Fibroblast of skin of back (primary cell): ENCODE results near the gene SDHD. TPM values are rescaled to one million over a fixed set of nuclear protein-coding genes. Genes with fewer than 3 reads are reported as not detected.
"Not testable (repeated sequence)": the region's sequence is repeated elsewhere in the genome, so short reads cannot be mapped to it uniquely, and the experiment has no call there.

Experiments used
- DNase-seq: peaks from one replicate; pipeline ENCODE4 v3.0.0-alpha.2; 2013
- polyA plus RNA-seq, 2 experiments: library from polyadenylated mRNA; unstranded; fragments of 120-200 nt; gene quantifications; one replicate each; pipeline ENCODE4 v1.2.1, GENCODE V29; 2013; ENCODE audit not compliant: insufficient read length in 2 of 2

SDHD gene
- 63.5 TPM for polyA plus RNA-seq (2013, experiment 1 of 2; ENCODE audit: insufficient read length)
- 56.8 TPM for polyA plus RNA-seq (2013, experiment 2 of 2; ENCODE audit: insufficient read length)

DNA sequence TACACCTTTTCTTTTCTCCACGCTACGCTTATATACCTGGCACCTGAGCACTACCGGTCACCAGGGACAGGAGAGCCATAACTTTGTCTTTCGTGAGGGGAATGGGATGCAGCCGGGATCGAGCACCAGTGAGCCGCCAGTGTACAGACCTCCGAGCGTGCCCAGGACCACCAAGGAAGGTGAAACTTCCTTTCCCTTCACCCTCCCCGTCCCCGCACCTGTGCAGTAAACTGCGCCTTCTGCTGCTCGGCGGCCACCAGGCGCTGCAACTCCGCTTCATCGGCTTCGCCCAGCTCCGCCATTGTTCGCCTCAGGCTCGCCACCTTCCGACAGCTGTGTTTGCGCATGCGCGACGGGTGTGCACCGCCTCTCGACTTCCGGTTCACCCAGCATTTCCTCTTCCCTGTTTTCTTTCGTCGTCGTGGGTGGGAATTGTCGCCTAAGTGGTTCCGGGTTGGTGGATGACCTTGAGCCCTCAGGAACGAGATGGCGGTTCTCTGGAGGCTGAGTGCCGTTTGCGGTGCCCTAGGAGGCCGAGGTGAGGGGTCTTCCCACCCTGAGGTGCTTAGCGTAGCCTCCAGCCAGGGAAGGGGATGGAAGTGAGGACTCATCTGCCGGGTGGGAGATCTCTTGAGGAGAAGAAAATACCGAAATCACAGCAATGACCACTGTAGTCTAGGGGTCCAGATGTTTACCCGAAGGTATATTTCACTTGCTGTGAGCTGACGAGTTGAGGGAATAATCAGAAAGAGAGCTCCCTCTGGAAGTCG lies at the start of gene SDHD, which contains the start of gene TIMM8B:
Gene SDHD, plus strand, starts transcription at position 452 of the 770 bp plus-strand sequence. Its CDS starts 35 bp downstream, at position 487.
Gene TIMM8B, minus strand, starts transcription at position 335 of the 770 bp plus-strand sequence. Its CDS starts 33 bp downstream, at position 302.
- DNase-seq, result peak; percentile 98

DNA sequence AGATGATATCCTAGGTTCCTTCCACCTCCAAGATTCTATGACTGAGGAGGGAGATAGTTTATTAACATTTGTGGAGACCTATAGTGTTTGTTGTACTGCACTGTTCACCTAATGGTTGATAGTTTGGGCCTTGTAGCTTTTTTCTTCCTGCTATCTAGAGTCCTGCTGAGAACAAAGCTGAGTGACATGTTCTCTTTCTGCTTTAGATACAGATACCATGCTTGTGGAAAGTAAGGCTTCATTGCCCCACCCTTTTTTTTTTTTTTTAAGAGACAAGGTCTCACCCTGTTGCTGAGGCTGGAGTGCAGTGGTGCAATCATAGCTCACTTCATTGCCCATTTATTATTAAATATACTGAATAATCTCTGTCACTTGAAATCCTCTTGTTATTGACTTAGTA lies 49.1 kb upstream of the SDHD start:
- no peak for DNase-seq

DNA sequence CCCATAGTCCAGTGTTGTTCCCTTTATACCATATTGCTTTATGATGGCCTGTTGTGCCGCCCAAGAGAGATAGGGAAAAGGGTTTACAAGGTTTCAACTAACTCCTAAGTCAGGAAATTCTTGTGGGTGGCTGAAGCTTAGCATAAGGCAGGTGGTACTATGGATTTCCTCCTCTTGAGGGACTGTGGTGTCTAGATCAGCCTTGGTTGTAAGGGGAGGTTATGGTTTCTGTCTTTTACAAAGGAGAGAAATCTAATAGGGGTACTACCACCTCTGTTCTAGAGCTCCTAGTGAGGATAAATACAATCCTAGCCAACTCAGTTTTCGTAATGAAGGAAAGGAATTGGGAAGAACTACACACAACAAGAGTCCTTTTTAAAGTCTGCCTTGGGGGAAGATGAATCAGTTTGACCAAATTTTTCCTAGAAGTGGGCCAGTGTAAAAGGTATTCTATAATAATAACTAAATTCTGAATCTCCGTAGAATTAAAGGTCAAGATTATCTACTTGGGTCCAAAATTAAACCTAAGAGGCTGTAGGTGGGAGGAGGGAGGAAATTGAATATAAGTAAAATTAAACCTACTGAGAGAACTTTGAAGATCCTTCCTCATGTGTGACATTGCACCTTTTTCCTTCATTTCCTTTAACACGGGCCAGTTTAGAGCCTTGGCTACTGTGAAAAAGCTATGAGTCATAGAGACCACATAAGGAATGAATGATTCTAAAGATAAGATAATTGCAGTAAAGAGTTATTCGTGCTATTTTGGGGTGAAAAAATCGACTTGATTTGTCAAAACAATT lies 44.3 kb upstream of the SDHD start:
- DNase-seq, result peak; percentile 33

DNA sequence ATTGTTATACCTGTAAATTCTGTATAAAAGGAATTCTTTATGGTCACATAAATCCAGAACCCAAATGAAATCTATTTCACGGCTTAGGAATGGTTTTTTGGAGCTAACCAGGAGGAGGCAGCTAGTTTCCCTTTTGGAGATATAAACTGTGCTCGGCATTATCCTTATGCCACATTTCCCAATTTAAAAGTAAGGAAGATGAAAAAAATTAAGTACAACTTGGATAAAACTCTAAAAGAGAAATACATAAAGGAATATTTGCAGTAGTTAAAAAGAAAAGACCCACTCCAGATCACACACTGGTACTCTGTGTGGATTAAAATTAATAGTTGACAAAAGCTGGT lies 43.7 kb upstream of the SDHD start:
- no peak for DNase-seq

DNA sequence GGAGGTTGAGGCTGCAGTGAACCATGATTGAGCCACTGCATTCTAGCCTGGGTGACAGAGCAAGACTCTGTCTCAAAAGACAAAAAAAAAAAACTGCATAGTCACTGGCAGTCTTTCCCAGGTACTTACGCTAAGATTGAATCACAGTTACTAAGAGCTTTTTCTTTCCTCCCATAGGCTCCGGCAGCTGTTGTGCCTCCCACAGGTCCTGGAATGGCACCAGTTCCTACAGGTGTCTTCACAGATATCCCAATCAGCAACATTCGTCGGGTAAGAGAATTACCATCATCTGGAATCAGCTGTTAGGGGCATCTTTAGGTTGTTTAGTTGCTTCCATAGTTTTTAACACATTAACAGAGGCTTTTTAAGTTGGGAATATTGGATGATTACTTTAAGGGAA lies 41.7 kb upstream of the SDHD start:
- no peak for DNase-seq

DNA sequence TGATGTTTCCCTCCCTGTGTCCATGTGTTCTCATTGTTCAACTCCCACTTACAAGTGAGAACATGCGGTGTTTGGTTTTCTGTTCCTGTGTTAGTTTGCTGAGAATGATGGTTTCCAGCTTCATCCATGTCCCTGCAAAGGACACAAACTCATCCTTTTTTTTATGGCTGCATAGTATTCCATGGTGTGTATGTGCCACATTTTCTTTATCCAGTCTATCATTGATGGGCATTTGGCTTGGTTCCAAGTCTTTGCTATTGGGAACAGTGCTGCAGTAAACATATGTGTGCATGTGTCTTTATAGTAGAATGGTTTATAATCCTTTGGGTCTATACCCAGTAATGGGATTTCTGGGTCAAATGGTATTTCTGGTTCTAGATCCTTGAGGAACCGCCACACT lies 40.0 kb upstream of the SDHD start:
- DNase-seq, result not testable (repeated sequence)

DNA sequence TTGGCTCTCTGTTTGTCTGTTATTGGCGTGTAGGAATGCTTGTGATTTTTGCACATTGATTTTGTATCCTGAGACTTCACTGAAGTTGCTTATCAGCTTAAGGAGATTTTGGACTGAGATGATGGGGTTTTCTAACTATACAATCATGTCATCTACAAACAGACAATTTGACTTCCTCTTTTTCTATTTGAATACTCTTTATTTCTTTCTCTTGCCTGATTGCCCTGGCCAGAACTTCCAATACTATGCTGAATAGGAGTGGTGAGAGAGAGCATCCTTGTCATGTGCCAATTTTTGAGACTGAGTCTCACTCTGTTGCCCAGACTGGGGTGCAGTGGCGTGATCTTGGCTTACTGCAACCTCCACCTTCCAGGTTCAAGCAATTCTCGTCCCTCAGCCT lies 38.4 kb upstream of the SDHD start:
- not testable (repeated sequence) for DNase-seq

DNA sequence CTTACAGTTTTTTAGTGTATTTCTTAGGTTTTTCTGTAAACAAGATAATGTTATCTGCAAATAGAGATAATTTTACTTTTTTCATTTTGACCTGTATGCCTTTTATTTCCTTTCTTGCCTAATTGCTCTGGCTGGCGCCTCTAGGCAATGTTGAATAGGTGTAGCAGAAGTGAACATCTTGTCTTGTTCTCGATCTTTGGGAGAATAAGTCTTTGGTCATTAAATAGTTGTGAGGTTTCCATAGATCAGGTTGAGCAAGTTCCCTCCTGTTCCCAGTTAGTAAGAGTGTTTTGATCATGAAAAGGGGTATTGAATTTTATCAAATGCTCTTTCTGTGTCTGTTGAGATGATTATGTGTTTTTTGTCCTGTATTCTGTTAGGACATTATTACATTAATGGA lies 36.9 kb upstream of the SDHD start:
- no peak for DNase-seq

DNA sequence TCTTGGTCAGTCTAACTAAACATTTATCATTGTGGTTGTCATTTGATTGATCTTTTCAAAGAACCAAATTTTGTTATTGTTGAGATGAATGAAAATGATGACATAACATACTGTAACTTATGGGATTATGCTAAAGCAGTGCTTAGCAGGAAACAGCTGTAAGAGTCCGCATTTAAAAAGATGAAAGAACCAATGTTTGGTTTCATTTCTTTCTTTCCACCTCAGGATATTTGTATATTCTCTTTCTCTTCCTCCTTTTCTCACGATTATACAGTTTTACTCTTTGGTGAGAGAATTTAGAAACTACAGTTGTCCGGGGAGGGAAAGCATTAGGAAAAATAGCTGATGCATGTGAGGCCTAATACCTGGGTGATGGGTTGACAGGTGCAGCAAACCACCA lies 36.0 kb upstream of the SDHD start:
- DNase-seq, result no peak

DNA sequence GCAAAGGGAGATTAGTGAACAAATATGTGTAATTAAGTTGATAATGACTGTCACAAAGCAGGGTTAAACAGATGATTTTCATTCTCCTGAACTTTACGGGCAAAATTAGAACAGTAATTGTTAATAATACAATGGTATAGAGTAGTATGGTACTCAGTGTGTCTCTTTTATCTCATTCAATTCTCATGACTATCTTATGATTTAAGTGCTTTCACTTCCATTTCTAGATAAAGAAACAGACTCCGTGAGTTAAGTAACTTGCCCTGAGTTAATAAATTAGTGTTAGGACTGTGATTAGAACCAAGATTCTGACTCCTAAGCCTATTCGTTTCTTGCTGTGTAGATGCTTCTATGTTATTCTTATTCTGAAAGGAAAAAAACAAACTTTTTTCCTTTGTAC lies 34.9 kb upstream of the SDHD start:
- DNase-seq, result no peak

DNA sequence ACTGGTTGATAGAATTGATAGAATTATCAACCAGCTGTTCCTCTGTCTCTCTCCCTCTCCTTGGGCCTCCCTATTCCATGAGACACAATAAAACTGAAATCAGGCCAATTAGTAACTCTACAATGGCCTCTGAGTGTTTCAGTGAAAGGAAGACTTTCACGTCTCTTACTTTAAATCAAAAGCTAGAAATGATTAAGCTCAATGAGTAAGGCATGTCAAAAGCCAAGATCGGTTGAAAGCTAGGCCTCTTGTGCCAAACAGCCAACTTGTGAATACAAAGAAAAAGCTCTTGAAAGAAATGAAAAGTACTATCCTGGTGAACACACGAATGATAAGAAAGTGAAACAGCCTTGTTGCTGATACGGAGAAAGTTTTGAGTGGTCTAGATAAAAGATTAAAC lies 29.5 kb upstream of the SDHD start:
- no peak for DNase-seq

DNA sequence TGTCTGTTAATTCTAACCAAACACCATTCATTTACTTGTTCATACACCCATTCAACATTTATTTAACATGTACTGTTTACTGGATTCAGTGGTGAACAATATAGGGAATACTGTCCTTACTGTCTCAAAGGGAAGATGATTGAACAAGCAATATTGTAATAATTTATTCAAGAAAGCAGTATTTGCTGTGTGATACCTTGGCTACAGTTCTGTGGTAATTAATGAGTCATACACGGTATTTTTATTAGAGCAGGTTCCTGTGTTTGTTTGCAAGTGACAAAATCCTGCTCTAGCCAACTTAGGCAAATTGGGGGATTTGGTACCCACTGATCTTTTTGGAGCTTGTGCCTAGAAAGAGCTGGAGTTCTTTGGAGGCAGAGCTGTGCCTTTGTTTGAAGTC lies 28.6 kb upstream of the SDHD start:
- no peak for DNase-seq

DNA sequence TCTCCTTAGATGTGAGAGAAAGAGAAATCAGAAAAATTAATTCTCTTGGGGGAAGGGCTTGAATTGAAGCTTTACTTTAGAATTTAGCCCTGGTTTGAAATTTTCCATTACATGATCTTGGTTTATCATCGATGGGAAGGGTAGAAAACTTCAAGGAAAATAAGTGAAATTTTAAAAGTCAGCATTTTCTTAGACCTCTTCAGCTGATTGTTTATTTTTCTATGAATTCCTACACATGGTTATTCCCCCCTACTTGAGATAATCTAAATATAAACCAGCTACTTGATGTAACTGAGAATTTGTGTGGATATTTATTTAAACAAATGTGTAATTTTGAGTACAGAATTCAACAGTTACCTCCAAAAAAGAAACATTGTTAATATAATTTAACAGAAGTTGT lies 23.8 kb upstream of the SDHD start:
- DNase-seq, result no peak

DNA sequence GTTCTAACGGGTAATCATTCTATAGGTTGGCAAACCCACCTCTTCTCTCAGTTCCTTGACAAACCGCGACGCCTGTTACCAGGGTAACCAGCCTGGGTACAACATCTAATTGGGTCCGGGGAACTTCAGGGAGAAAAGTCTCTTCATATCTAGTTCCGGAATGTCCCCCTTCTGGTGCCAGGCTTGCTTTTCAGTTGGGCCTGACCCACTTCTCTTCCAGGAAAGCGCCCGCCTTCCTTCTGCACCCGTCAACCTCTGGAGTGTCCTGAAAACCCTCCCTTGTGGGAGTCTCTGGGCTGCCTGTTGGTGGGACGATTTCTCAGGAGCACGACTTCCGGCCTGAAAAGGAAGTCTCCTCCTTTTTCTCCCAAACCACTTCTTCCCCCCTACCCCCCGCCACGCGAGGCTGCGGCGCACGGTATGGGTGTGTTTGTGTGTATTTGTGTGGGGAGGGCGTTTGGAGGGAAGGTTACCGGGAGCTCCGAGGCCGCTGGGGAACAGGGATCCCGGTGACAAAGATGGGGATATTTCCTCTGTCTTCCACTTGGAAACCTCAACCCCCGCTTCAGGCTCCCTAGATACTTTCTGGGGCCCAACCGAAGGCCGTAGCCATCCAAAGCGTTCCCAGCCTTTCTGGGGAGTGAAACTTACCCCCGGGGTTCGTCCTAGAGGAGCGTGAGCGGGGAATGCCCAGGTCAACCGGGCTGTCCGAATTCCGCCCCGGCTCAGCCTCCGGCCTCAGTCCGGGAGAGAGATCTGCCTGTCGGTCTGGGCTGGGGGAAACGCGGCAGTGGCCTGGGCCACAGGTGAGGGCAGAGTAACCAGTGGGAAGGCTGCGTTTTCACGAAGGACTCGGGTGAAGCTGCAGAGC lies 12.5 kb upstream of the SDHD start, which contains the start of the genes NKAPD1 and PIH1D2:
Gene NKAPD1, plus strand, starts transcription at position 359 of the 871 bp plus-strand sequence. CDS start 1,276 bp downstream, outside the sequence.
Gene PIH1D2, minus strand, starts transcription at position 77 of the 871 bp plus-strand sequence. CDS start 843 bp downstream, outside the sequence.
- DNase-seq, result peak; percentile 88

DNA sequence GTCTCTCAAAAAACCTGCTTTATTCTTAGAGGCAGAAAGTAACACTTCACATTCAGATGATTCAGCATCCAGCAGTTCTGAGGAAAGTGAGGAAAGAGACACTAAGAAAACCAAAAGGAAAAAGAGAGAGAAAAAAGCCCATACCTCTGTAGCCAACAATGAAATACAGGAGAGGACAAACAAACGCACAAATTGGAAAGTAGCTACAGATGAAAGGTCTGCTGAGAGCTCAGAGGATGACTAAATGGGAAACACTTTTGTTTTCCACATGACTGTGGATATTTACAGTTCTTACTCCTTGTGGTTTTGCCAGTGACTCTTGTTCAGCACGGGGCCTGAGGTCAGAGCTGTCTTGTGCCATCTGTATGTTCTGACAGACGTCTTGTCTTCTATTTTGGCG lies 3.9 kb upstream of the SDHD start:
- DNase-seq, result no peak

DNA sequence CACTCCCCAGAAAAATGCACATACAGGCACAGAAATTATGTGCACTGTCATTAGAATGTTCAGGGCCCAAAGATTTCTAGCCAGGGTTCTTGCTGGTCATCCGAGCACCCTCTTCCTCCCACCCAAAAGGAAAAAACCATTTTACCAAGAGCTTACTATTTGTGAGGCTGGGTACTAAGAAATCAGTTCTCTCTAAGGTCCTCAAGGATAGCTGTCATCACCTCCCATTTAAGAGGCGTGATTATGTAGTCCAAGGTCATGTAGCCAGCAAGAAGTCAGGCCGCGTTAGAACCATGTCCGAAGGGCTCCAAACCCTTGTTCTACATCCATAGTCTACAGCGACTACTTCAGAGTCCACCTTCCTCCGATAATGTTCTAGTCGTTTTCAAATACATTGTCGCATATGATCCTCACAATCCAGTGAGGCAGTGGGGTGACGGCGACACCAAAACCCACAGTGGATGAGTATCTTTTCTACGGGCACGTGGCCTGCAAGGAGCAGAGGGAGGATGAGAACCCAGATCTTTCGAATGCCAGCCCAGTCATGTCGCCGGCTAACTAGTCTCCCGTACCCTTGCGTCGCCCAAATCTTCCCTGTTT lies 751 bp upstream of the SDHD start:
- DNase-seq, result peak; percentile 18

DNA sequence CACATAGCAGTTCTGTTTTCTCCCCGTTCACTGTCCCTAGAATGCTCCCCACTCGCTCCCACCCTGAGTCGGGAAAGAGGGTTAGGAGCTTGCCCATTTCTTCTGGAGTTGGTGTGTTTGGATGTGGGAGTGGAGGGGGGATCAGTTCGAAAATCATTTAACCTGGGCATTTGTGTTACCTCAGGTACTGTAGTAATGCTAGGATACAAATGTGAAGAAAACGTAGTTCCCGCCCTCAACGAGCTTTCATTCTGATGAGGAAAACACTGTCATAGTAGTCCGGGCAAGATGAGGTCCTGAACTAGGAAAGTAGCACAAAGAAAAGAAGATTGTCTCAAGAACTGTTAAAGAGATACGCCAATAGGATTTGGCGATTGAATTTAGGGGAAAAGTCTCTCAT lies 539 bp downstream of the SDHD start:
- no peak for DNase-seq

DNA sequence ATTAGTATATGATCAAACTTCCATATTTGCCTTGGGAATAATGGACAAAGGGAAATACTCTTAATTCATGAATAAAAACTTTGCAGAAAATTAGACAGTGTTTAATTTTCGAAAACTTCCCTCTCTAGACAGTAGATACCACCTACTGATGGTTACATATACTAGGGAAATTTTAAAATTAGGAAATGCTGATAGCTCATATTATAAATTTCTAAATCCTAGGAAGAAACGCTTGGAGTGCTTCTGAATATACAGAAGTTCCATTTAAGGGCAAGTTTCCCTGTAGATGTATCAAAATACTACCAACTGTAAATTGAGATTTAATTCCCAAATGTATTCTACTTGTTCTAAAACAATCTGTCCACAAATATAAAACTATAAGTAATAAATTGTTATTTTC lies 8.6 kb downstream of the SDHD start:
- DNase-seq, result not testable (repeated sequence)

DNA sequence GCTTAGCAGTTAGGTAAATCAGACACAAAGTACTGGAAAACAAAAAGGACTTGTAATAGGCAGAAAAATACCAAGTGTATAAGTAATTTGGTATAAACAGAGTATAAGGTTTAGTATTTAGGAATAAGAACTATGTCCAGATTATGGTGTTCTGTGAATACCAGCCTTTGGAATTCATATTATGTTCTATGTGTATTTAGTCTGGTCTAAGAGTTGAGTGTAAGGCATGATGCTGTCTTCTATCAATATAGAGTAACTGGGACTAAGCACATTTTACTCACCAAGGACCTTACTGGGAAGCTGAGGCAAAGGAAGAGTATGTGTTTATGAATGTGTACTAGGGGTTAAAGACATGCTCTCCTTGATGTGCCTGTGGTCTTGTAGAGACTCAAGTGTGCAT lies 9.5 kb downstream of the SDHD start:
- peak; percentile 28 for DNase-seq

DNA sequence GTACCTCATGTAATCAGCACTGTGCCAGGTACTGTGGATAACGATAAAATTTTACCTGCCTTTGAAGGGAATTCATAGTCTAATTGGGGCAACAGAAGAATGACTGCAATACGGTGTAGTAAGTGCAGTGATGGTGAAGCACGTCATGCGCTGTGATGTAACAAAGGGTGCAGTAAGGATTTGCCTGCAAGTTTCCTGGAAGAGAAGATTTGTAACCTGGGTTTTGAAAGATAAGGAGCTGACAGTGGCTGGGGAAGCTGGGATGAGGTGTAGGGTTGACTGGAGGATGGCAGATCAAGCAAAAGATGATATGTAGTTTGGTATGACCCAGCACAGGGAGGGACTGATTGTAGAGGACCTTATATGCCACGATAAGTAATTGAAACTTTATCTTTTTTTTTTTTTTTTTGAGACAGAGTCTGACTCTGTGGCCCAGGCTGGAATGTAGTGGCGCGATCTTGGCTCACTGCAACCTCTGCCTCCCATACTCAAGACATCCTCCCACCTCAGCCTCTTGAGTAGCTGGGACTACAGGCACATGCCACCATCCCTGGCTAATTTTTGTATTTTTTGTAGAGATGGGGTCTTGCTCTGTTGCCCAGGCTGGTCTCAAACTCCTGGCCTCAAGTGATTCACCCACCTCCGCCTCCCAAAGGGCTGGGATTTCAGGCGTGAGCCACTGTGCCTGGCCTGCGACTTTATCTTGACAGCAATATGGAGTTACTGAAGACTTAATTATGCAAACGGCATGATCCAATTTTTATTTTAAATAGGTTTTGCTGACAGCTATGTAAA lies 11.3 kb downstream of the SDHD start:
- no peak for DNase-seq

DNA sequence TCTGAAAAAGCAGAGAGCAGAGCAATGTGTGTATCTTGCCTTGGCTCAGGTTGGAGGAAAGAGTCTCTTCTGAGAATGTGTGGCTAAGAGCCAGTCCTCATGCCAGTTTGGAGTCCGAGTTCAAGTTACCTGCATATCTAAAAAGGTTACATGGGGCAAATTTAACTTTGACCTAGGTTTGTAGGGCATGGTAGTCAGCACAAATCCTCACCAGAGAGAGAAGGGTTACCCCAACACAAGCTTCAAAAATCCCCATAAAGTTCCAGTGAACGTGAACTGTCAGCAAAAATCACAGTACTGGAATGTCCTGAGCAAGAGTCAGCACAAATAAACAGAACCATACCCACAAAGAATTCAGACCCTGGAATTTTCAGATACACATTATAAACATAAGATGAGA lies 13.8 kb downstream of the SDHD start:
- peak; percentile 58 for DNase-seq
